Body of pancreas (tissue), 4 donors: ENCODE measurements around the gene ALPK1.

Experiments used
- POLR2A ChIP-seq, 3 donors: fragments of 450-650 bp; IDR thresholded peaks; one replicate each; pipeline ENCODE4 v1.6.1; 2016; ENCODE audit warnings: antibody characterized with exemption in 3 of 3, mild to moderate bottlenecking in 2 of 3
- TF ChIP-seq, protein P1 (sequence below), 7 experiments: fragments of 450-650 bp in 4 of 7; fragments of 200-600 bp in 3 of 7; sonication (generic) in 3 of 7; IDR thresholded peaks; one replicate each; pipeline ENCODE4 v1.5.1; 2016 to 2019; ENCODE audit warnings: antibody characterized with exemption in 7 of 7

GRCh38 chr4:112381996-112382692, 85.0 kb downstream of the ALPK1 start:
- TF ChIP-seq POLR2A (IDR thresholded peaks at IDR 0.05), result no peak
- TF ChIP-seq, protein P1, sequence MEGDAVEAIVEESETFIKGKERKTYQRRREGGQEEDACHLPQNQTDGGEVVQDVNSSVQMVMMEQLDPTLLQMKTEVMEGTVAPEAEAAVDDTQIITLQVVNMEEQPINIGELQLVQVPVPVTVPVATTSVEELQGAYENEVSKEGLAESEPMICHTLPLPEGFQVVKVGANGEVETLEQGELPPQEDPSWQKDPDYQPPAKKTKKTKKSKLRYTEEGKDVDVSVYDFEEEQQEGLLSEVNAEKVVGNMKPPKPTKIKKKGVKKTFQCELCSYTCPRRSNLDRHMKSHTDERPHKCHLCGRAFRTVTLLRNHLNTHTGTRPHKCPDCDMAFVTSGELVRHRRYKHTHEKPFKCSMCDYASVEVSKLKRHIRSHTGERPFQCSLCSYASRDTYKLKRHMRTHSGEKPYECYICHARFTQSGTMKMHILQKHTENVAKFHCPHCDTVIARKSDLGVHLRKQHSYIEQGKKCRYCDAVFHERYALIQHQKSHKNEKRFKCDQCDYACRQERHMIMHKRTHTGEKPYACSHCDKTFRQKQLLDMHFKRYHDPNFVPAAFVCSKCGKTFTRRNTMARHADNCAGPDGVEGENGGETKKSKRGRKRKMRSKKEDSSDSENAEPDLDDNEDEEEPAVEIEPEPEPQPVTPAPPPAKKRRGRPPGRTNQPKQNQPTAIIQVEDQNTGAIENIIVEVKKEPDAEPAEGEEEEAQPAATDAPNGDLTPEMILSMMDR (IDR thresholded peaks at IDR 0.05), result no peak
